HG03025 (cell line): ENCODE results near the gene DYNC2I2.
"Not testable (repeated sequence)": the region's sequence is repeated elsewhere in the genome, so short reads cannot be mapped to it uniquely, and the experiment has no call there.

ENCODE experiments used
- ATAC-seq: cut with Tn5 transposase; IDR thresholded peaks from one replicate; pipeline ENCODE4 v1.9.1; 2021; ENCODE audit warnings: mild to moderate bottlenecking, moderate library complexity; ENCODE audit not compliant: unreplicated experiment, low FRiP score

DYNC2I2 gene

GRCh38 chr9:128619779-128620178 lies 36.9 kb downstream of the DYNC2I2 start:
- ATAC-seq, result no peak

DNA sequence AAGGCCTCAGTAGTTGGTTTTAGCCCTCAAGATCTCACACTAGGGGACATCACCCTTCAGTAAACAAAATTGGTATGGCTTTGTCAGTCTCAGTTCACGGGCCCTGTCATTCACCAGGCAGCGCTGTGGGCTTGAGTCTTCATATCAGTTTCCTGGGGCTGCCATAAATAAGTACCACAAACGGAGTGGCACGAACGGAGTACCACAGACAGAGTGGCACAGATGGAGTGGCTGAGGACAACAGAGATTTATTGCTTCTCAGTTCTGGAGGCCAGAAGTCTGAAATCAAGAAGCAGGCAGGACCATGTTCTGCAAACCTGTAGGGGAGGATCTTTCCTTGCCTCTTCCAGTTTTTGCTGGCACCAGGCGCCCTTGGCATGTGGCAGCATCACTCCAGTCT lies 37.5 kb downstream of the DYNC2I2 start:
- ATAC-seq, result no peak

DNA sequence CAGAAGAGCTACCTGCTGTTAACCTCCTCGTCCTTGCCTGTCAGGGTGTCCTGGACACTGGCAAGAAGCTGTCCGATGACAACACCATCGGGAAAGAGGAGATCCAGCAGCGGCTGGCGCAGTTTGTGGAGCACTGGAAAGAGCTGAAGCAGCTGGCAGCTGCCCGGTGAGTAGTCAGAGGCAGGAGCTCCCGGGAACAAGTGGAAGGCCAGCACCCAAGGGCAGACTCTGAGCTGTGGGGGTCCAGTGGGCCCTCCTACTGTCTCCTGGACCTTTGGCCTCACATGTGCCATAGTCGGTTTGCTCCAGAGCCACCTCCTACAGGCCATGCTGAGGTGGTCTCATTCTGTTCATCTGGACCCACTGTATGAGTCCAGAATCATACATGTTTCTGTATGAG lies 38.7 kb downstream of the DYNC2I2 start:
- no peak for ATAC-seq

DNA sequence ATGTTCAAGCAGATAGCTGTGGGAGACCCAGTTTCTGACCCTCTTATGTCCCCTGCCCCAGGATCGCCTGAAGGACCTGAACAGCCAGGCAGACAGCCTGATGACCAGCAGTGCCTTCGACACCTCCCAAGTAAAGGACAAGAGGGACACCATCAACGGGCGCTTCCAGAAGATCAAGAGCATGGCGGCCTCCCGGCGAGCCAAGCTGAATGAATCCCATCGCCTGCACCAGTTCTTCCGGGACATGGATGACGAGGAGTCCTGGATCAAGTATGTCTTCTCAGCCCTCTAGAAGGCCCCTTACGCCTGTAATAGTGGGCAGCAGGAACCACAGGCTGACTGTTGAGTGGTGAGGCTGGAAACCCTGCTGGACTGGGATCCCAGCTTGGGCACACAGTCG lies 41.1 kb downstream of the DYNC2I2 start:
- no peak for ATAC-seq

DNA sequence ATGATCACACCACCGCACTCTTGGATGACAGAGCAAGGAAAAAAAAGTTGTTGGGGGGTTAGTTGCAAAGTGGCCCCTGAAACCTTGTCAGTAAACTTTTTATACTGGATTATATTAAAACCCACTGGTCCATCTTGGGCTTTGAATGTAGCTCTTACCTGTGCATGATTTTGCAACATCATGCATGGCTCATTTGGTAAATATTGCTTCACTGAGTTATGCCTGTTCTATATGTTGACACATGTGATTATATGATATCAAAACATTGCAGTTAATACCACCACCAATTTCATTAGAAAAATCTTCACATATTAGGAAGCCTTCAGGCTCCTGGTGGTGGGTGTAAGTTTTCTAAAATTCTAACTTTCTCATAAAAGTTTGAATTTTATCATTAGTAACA lies 41.9 kb downstream of the DYNC2I2 start:
- no peak for ATAC-seq

- ATAC-seq, result no peak
Observed at GRCh38 chr9:128611600-128612394, 44.9 kb downstream of the DYNC2I2 start.

DNA sequence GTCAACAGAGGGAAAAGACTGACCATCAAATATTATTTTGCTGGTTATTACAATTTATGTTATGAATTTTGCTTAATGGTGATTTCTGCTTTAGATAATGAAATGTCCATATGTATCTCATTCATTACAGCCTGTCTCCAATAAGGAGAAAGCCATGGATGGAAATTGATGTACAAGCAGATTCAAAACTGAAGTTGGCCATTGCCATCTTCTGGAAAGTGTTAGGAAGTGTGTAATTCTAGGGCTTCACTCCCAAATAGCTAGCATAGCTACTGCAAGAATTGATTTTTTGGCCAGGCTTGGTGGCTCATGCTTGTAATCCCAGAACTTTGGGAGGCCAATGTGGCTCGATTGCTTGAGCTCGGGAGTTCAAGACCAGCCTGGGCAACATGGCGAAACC lies 45.8 kb downstream of the DYNC2I2 start:
- no peak for ATAC-seq

DNA sequence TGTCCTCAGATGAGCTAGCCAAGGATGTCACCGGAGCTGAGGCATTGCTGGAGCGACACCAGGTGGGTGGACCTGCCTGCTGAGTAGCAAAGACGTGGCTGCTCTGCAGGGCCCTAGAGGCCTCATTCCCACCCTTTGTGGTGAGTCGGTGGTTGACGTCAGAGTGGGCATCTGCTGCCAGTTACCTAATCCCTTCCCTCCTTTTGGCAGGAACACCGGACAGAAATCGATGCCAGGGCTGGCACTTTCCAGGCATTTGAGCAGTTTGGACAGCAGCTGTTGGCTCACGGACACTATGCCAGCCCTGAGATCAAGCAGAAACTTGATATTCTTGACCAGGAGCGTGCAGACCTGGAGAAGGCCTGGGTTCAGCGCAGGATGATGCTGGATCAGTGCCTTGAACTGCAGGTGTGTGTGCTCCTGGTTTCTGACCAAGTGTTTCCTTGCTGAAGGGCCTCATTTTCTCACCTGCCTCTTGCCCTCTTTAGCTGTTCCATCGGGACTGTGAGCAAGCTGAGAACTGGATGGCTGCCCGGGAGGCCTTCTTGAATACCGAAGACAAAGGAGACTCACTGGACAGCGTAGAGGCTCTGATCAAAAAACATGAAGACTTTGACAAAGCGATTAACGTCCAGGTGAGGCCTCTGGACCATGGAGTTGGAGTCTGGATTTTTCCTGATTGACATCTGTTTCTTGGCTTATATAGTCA lies 48.9 kb downstream of the DYNC2I2 start:
- no peak for ATAC-seq

GRCh38 chr9:128603697-128604096 lies 53.0 kb downstream of the DYNC2I2 start:
- no peak for ATAC-seq

DNA sequence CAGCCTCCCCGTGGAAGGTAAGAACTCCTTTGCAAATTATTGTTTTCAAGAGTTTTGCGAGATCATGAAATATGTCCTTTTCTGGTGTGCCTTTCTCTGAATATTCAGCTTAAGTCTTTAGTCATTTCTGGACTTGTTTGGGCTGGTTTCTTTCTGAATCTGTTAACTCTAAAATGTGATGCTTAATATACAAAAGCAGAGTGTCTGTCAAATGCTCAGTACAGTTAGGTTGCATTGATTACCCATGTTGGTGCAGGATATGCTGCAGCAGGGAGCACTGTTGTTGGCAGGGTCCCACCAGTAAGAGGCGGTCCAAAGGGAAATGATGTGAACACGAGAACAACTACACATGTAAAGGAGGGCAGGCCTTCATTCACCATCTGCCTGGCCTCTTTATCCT lies 56.5 kb downstream of the DYNC2I2 start:
- ATAC-seq, result no peak

GRCh38 chr9:128595471-128595870 lies 61.2 kb downstream of the DYNC2I2 start:
- ATAC-seq, result no peak

- no peak for ATAC-seq
Observed at GRCh38 chr9:128593856-128594255, 62.8 kb downstream of the DYNC2I2 start.

- no peak for ATAC-seq
Observed at GRCh38 chr9:128593039-128593438, 63.6 kb downstream of the DYNC2I2 start.

- no peak for ATAC-seq
Observed at GRCh38 chr9:128588581-128589233, 67.9 kb downstream of the DYNC2I2 start.

DNA sequence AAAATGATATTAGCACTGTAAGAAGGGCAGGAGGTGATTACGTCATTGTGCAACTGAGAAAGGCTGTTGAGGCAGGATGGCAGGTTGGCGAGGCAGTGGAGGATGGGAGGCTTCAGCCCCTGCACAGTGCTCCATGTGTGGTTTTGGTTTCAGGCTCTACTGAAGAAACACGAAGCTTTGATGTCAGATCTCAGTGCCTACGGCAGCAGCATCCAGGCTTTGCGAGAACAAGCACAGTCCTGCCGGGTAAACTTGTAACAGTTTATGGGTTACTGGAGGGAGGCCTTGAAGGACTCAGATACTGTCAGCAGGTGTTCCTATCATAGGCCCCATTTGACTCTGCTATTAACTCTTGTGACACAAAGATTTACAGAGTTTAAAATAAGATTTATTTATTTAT lies 69.2 kb downstream of the DYNC2I2 start:
- ATAC-seq, result no peak

DNA sequence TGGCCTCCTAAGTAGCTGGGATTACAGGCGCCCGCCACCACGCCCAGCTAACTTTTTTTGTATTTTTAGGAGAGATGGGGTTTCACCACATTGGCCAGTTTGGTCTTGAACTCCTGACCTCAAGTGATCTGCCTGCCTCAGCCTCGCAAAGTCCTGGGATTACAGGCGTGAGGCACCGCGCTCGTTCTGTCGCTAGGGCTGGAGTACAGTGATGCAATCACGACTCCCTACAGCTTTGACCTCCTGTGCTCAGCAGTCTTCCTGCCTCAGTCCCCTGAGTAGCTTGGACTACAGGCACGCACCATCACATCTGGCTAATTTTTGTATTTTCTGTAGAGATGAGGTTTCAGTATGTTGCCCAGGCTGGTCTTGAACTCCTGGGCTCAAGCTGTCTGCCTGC lies 69.7 kb downstream of the DYNC2I2 start:
- not testable (repeated sequence) for ATAC-seq

- ATAC-seq, result not testable (repeated sequence)
Observed at GRCh38 chr9:128585155-128585554, 71.5 kb downstream of the DYNC2I2 start.
